ENCODE data around the gene PPP2R3B. TPM values are rescaled to one million over a fixed set of nuclear protein-coding genes. Genes with fewer than 3 reads are reported as not detected.

Gene PPP2R3B
- total and polyA plus RNA-seq, 2 experiments from 2014 or later = 22.4 to 24.3 TPM

- Histone ChIP-seq H3K4me3 (no peak overlapping the region), H3K4me1 (ENCODE audit: insufficient read depth) (peaks cover 3% of the 10 kb centered on the region), H3K9me3 (ENCODE audit: low read depth) (no peaks in the 10 kb centered on the region), H3K4me2 (no peak overlapping the region), H4K20me1 (ENCODE audit: insufficient read depth, poor library complexity, severe bottlenecking) (no peaks in the 10 kb centered on the region), H3K36me3 (replicated peaks; ENCODE audit: insufficient read depth, low read depth) (no peaks in the 10 kb centered on the region), H3K79me2 (no peaks in the 10 kb centered on the region), H3K27me3 (peaks cover 10% of the 10 kb centered on the region), H3K27ac (no peak overlapping the region), H2AFZ (no peak overlapping the region), H3K9me2 (replicated peaks; ENCODE audit: insufficient read depth) (no peaks in the 10 kb centered on the region)
- 90% methylated on average over 20 of the region's 20 CpGs for WGBS (ENCODE audit: low lambda C conversion rate, missing lambda C conversion rate)
- DNase-seq (ENCODE audit: low spot score) = no peak
- no peak for TF ChIP-seq EZH2phosphoT487 (IDR thresholded peaks at IDR 0.05; ENCODE audit: low read depth, severe bottlenecking, unreplicated experiment)
- TF ChIP-seq CTCF (IDR thresholded peaks at IDR 0.05; ENCODE audit: poor library complexity) = no peak
- TF ChIP-seq EZH2 (IDR thresholded peaks at IDR 0.05; ENCODE audit: borderline replicate concordance) = no peak
Observed at GRCh38 chrX:425056-425455, 38.3 kb upstream of the PPP2R3B start.

- 77% methylated on average over 39 of the region's 40 CpGs for WGBS (ENCODE audit: low lambda C conversion rate, missing lambda C conversion rate)
- H4K20me1 ChIP-seq (ENCODE audit: insufficient read depth, poor library complexity, severe bottlenecking) = no peaks in the 10 kb centered on the region
- no peak overlapping the region for H3K27ac ChIP-seq
- H3K4me2 ChIP-seq = no peak overlapping the region
- no peak for TF ChIP-seq EZH2 (IDR thresholded peaks at IDR 0.05; ENCODE audit: borderline replicate concordance)
- no peak for TF ChIP-seq EZH2phosphoT487 (IDR thresholded peaks at IDR 0.05; ENCODE audit: low read depth, severe bottlenecking, unreplicated experiment)
- TF ChIP-seq CTCF (IDR thresholded peaks at IDR 0.05; ENCODE audit: poor library complexity) = no peak
- no peak overlapping the region for H2AFZ ChIP-seq
- H3K9me2 ChIP-seq (replicated peaks; ENCODE audit: insufficient read depth) = no peaks in the 10 kb centered on the region
- no peaks in the 10 kb centered on the region for H3K9me3 ChIP-seq (ENCODE audit: low read depth)
- no peaks in the 10 kb centered on the region for H3K4me1 ChIP-seq (ENCODE audit: insufficient read depth)
- H3K4me3 ChIP-seq = no peak overlapping the region
- no peaks in the 10 kb centered on the region for H3K79me2 ChIP-seq
- no peaks in the 10 kb centered on the region for H3K27me3 ChIP-seq
- no peaks in the 10 kb centered on the region for H3K36me3 ChIP-seq (replicated peaks; ENCODE audit: insufficient read depth, low read depth)
- DNase-seq (ENCODE audit: low spot score) = no peak
Observed at GRCh38 chrX:421646-422391, 35.1 kb upstream of the PPP2R3B start.

GRCh38 chrX:420496-421223 lies 34.0 kb upstream of the PPP2R3B start:
- Histone ChIP-seq H3K4me1 (ENCODE audit: insufficient read depth) (no peaks in the 10 kb centered on the region), H4K20me1 (ENCODE audit: insufficient read depth, poor library complexity, severe bottlenecking) (no peaks in the 10 kb centered on the region), H3K9me2 (replicated peaks; ENCODE audit: insufficient read depth) (no peaks in the 10 kb centered on the region), H3K27me3 (no peaks in the 10 kb centered on the region), H2AFZ (no peak overlapping the region), H3K36me3 (replicated peaks; ENCODE audit: insufficient read depth, low read depth) (no peaks in the 10 kb centered on the region), H3K4me2 (no peak overlapping the region), H3K79me2 (no peaks in the 10 kb centered on the region), H3K9me3 (ENCODE audit: low read depth) (no peaks in the 10 kb centered on the region), H3K4me3 (no peak overlapping the region), H3K27ac (no peak overlapping the region)
- WGBS (ENCODE audit: low lambda C conversion rate, missing lambda C conversion rate) = 92% methylated on average over 41 of the region's 41 CpGs
- no peak for DNase-seq (ENCODE audit: low spot score)
- TF ChIP-seq EZH2 (IDR thresholded peaks at IDR 0.05; ENCODE audit: borderline replicate concordance) (no peak), EZH2phosphoT487 (IDR thresholded peaks at IDR 0.05; ENCODE audit: low read depth, severe bottlenecking, unreplicated experiment) (no peak), CTCF (IDR thresholded peaks at IDR 0.05; ENCODE audit: poor library complexity) (no peak)
